ENCODE data around the gene DSN1. TPM values are rescaled to one million over a fixed set of nuclear protein-coding genes. Genes with fewer than 3 reads are reported as not detected.

The DSN1 gene
- polyA plus RNA-seq, 3 donors: 4.9 to 5.2 (median 5.1) TPM

- Histone ChIP-seq H3K27ac (ENCODE audit: low read depth in 1 of 2, low read length in 2 of 2) (no peak overlapping the region), H2AFZ (ENCODE audit: insufficient read depth, low read depth, low read length, poor library complexity, severe bottlenecking) (no peak overlapping the region), H3K9me3 (replicated peaks in 1 of 2; ENCODE audit: control insufficient read depth in 1 of 2, insufficient read depth in 1 of 2, low read length in 2 of 2) (no peaks in the 10 kb centered on the region), H3K79me2 (ENCODE audit: insufficient read depth, low read length) (no peaks in the 10 kb centered on the region), H3K4me2 (replicated peaks; ENCODE audit: extremely low read depth, low read length, poor library complexity, severe bottlenecking) (no peak overlapping the region), H3K9ac (ENCODE audit: insufficient read depth, low read length, poor library complexity, severe bottlenecking) (no peak overlapping the region), H4K20me1 (ENCODE audit: insufficient read depth, low read length) (no peaks in the 10 kb centered on the region), H3K27me3 (ENCODE audit: control insufficient read depth in 2 of 2, insufficient read depth in 2 of 2, low read length in 2 of 2) (no peaks in the 10 kb centered on the region), H3K4me1 (ENCODE audit: control insufficient read depth in 1 of 2, insufficient read depth in 2 of 2, low read length in 2 of 2) (no peaks in the 10 kb centered on the region), H3K36me3 (replicated peaks in 1 of 2; ENCODE audit: control insufficient read depth in 1 of 2, insufficient read depth in 2 of 2, low read length in 2 of 2) (peaks cover 9 to 46% of the 10 kb centered on the region in 2 donors), H3K4me3 (replicated peaks in 1 of 3; ENCODE audit: low read depth in 2 of 3, low read length in 3 of 3) (no peak overlapping the region)
- no peaks in the 10 kb centered on the region for H3K9me3 Mint-ChIP-seq
- H3K27me3 Mint-ChIP-seq (ENCODE audit: low read depth in 3 of 3): peaks cover 0 to 1% (median 0%) of the 10 kb centered on the region in 3 donors
- no peak overlapping the region for H3K27ac Mint-ChIP-seq
- no peak for TF ChIP-seq CTCF (IDR thresholded peaks at IDR 0.05)
- peaks cover 32 to 34% of the 10 kb centered on the region in 2 donors for H3K36me3 Mint-ChIP-seq
- no peak for DNase-seq
- 97% methylated on average over 6 of the region's 7 CpGs for WGBS (ENCODE audit: insufficient coverage)
- intact Hi-C loops (cut with micrococcal nuclease): no loop called here
- no peak overlapping the region for H3K4me3 Mint-ChIP-seq
- H3K4me1 Mint-ChIP-seq: no peaks in the 10 kb centered on the region
These were observed 48.4 kb upstream of the DSN1 start for GRCh38 chr20:36821964-36822437.

GRCh38 chr20:36820928-36821327 lies 47.4 kb upstream of the DSN1 start:
- Histone ChIP-seq H3K27ac (ENCODE audit: low read depth in 1 of 2, low read length in 2 of 2) (no peak overlapping the region), H2AFZ (ENCODE audit: insufficient read depth, low read depth, low read length, poor library complexity, severe bottlenecking) (no peak overlapping the region), H3K4me3 (replicated peaks in 1 of 3; ENCODE audit: low read depth in 2 of 3, low read length in 3 of 3) (no peak overlapping the region), H3K27me3 (ENCODE audit: control insufficient read depth in 2 of 2, insufficient read depth in 2 of 2, low read length in 2 of 2) (no peaks in the 10 kb centered on the region), H3K4me2 (replicated peaks; ENCODE audit: extremely low read depth, low read length, poor library complexity, severe bottlenecking) (no peak overlapping the region), H3K9ac (ENCODE audit: insufficient read depth, low read length, poor library complexity, severe bottlenecking) (no peak overlapping the region), H4K20me1 (ENCODE audit: insufficient read depth, low read length) (no peaks in the 10 kb centered on the region), H3K4me1 (ENCODE audit: control insufficient read depth in 1 of 2, insufficient read depth in 2 of 2, low read length in 2 of 2) (no peaks in the 10 kb centered on the region), H3K36me3 (replicated peaks in 1 of 2; ENCODE audit: control insufficient read depth in 1 of 2, insufficient read depth in 2 of 2, low read length in 2 of 2) (peaks cover 13 to 56% of the 10 kb centered on the region in 2 donors), H3K9me3 (replicated peaks in 1 of 2; ENCODE audit: control insufficient read depth in 1 of 2, insufficient read depth in 1 of 2, low read length in 2 of 2) (no peaks in the 10 kb centered on the region), H3K79me2 (ENCODE audit: insufficient read depth, low read length) (no peaks in the 10 kb centered on the region)
- Mint-ChIP-seq H3K36me3 (peaks cover 39 to 43% of the 10 kb centered on the region in 2 donors), H3K4me1 (no peaks in the 10 kb centered on the region), H3K9me3 (no peaks in the 10 kb centered on the region), H3K27ac (no peak overlapping the region), H3K4me3 (no peak overlapping the region), H3K27me3 (ENCODE audit: low read depth in 3 of 3) (peaks cover 0 to 1% (median 0%) of the 10 kb centered on the region in 3 donors)
- TF ChIP-seq CTCF (IDR thresholded peaks at IDR 0.05): no peak
- no peak for DNase-seq
- intact Hi-C loops (cut with micrococcal nuclease): no loop called here
- 100% methylated on average over 2 of the region's 5 CpGs for WGBS (ENCODE audit: insufficient coverage)
